Left renal cortex interstitium (tissue), 4 donors: Measurements from ENCODE around the gene LRRFIP1. TPM values are rescaled to one million over a fixed set of nuclear protein-coding genes. Genes with fewer than 3 reads are reported as not detected.
"Not testable (repeated sequence)": the region's sequence is repeated elsewhere in the genome, so short reads cannot be mapped to it uniquely, and the experiment has no call there.

Source experiments
- DNase-seq, 4 donors: peaks; one replicate each; pipeline ENCODE4 v3.0.0-alpha.2; 2013; ENCODE audit warnings: low read depth in 4 of 4, low spot score in 2 of 4, missing footprints in 1 of 4
- polyA plus RNA-seq, 4 donors: library from polyadenylated mRNA; unstranded; fragments of 120-200 nt; gene quantifications; one replicate each; pipeline ENCODE4 v1.2.1, GENCODE V29; 2013; ENCODE audit not compliant: insufficient read length in 4 of 4

The LRRFIP1 gene
- polyA plus RNA-seq, 4 donors: 65.9 to 101 (median 88.4) TPM

DNA sequence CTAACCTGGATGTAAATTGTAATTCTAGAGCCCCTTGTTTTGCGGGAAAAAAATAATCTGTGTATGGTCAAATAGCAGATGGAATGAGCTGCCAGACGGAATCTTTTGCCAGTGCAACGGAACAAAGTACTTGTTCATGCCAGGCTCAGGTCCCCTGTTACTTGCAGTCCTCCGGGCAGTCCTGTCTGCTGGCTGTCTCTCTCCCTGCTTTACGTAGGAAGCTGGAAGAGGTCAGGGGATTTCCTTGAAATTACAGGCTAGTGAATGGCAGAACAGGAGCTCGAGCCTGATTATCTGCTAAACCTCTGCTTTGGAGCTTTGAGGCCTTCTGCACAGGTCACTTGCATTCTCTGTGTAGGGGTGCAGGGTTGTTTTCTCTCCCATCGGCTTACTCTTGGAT lies 54.8 kb downstream of the LRRFIP1 start:
- no peak for DNase-seq

DNA sequence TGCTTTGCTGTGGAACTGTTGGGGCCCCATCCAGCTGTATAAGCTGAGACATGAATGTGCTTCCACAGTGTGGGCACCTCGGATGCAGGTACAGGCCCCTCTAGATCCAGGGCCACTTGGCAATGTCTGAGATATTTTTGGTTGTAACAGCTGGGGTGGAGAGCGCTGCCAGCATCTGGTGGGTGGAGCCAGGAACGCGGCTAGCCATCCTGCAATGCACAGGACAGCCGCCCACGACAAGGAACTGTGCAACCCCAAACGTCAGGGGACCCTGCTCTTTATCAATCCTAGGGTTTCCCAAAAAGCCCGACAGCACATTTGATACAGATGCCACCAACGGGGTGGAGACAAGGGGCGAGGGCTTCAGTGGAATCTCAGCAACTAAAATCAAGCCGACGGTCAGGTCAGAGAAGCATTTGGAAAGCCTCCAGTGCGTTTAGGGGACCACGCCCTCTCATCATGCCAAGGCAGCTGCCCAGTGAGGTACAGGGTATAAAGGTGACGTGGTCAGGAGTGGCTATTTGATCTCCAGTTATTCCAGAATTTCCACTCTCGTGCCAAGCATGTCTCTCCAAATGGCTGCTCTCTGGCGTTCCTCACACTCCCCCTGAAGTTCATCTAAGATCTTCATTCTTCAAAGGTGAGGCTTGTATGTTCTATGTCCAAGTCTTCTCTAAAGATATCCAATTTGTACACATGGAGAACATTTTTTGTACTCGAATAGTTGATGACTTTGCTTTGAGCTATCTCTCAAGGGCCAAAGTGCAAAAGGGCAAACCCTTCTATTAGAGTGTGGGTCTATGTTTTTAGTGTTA lies 55.7 kb downstream of the LRRFIP1 start:
- no peak for DNase-seq

- no peak for DNase-seq
These were observed 58.0 kb downstream of the LRRFIP1 start for GRCh38 chr2:237685408-237685807.

GRCh38 chr2:237686659-237687136 lies 59.3 kb downstream of the LRRFIP1 start:
- DNase-seq: no peak

- no peak for DNase-seq
These were observed 60.7 kb downstream of the LRRFIP1 start for GRCh38 chr2:237688081-237688480.

DNA sequence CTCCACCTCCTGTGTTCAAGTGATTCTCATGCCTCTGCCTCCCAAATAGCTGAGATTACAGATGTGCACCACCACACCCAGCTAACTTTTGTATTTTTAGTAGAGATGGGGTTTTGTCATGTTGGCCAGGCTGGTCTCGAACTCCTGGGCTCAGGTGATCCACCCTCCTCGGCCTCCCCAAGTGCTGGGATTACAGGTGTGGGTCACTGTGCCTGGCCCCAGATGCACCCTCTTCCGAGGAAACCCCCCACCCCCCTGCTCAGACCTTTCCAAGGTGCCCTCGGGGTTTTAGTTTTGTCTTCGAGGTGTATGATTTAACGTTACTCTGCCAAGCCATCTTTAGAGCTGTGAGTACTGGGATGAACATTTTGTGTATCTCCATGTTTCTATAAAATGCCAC lies 61.2 kb downstream of the LRRFIP1 start:
- DNase-seq: not testable (repeated sequence)

GRCh38 chr2:237689336-237690131 lies 62.1 kb downstream of the LRRFIP1 start:
- DNase-seq: no peak

DNA sequence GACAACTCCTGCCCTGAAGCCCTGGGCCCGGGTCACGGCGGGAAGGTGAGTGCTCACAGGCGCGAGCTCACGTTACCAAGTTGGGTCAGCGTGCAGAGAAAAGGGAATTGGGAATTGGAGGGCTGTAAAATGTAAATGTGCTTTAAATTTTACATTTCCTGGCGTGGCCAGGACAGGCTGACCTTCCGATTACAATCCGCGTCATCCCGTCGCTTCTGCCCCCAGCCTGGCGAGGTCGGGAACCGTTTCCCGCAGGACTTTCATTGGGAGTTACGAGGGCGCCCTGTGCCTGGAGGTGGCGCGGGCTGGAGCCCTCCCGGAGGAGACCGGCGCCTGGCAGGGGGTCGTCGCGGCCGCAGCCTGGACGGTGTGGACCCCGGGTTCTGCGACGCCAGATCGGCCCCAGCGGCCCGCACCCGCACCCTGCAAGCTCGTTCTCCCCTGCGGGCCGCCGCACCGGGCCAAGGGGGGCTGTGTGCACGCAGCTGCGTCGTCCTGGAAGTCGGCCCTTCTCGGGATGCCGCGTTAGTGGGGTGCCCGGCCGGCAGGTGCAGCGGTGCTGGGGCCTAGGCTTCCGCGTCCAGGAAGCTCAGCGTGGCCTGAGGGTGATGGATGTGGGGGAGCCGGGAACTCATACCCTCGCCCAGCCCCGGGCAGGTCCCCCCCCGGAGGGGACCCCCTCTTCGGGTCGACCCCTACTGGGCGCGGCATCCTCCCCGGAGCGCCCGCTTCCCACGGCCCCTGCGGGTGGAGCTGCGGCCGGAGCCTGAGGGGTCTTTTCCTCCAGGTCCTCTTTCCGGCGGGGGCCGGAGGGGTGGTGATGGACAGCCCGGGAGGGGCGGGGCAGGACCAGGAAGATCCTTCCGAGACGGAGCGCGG lies 63.9 kb downstream of the LRRFIP1 start:
- DNase-seq: no peak

- DNase-seq: no peak
These were observed 64.7 kb downstream of the LRRFIP1 start for GRCh38 chr2:237691908-237692600.

DNA sequence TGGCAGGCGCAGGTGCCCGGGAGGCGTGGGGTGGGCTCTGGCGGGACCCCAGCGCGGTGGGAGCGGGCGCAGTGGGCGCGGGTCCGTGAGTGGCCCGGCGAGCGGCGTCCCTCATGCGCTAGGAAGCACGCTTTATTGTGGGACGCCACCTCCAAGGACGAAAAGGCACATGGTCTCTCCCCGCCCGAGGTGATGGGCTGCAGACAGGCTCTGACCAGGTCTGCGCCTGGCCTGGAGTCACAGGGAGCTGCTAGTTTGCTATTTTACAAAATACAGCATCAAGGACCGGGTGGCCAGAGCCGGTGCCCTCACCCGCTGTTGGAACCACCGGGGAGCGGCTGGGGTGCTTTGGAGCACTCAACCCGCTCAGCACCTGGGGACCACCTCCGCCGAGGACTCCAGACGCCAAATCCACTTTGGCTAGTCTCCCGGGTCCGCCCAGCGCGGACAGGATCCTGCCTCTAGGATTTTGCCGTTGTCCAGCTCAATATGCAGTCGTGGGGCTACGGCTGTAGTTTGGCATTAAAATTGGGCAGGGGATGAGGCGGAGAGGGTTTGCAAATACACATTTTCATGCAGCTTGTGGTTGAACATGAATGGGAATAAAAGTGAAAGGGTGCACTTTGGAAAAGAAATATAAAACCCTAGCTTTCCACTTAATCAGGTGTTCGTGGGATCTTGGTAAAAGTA lies 65.4 kb downstream of the LRRFIP1 start:
- DNase-seq: no peak

DNA sequence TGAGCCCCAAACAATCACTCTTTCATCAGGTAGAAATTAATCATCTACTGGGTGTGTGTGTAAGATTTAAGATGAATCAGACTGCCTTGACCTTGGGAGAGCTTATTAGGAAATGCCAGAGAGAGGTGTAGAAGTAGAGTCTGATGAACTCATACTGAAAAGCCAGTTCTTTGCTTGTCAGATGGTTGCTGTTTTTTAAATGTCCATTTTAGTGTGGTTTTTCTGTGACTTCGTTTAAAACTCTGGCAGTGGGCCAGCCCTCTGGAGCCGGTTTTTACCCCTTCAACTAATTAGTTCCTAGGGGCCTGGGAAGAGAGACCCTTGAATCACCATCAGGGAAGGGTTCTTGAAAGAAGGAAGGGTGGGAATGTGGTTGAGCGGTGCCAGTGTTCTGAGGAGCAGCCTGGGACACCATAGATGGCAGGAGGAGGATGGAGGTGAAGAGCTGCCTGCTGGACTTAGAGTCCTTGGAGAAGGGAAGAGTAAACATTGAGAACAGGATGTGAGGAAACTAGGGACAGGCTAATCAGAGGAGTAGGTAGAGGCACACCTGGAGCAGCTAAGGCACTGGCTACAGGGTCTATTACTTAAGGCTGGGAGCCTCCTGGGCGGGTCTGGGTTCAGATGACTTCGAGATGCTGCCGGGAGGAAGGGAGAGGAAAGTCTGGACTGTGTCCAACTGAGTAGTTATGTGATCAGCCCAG lies 66.1 kb downstream of the LRRFIP1 start:
- no peak for DNase-seq

DNA sequence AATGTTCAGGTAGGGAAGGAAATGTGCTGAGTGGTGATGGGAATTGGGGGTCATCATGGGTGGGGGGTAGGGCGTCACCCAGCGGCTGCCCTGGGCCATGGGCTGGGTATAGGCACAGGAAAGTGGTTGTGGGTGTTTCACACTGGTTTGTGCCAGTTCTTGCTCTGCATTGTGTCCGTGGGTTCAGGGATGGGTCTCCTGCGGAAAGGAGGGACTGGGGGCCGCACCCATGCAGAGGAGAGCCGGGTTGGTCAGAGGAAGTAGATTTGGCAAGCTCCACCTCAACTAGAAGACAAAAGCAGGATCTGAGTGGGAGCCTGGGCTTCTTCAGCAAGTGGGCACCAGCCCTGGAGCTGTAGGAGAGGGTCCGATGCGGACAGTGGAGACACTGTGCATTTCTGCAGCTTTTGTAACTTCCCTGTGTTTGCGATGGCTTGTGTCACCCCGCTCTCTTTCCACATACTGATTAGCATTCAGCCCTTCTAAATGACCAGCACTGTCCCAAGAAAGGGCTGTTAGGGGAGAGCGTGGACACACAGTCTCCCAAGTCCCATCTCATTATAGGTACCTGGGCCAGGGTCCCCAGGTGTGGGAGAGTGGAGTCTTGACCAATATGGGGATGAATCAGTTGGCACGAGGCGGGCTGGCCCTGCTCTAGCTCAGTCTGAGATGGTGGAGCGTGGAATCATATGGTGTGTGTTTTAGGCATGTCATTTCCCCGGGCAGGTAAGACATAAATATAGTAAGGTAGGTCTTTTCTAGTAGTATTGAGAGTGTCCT lies 67.2 kb downstream of the LRRFIP1 start:
- DNase-seq: no peak

DNA sequence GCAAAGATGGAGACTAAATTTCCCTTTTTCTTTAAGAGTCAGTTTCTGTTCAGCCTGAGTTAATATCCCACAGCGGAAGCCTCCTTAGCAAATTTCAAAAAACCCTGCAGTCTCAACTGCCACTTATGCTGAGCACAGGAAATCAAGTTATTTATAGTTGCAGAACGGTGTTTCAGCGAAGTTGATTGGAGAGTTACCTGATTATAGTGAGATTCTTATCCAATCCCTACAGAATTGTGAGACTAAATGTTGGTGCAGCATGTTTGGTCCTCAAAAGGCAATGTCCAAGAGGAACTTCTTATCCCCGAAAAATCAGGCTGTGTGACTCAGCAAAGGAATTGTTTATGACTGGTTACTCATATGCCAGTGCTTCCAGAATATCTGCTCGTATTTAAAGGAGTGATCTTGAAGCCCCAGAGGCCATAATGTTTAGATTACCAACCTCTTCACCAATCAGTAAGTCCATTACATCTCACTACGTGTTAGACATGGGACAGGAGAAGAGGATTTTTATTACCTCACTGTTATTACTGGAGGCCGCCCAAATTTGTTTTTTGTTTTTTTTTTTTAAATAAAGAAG lies 67.9 kb downstream of the LRRFIP1 start:
- no peak for DNase-seq

- DNase-seq: no peak
These were observed 69.1 kb downstream of the LRRFIP1 start for GRCh38 chr2:237696461-237696860.

GRCh38 chr2:237697586-237698357 lies 70.4 kb downstream of the LRRFIP1 start:
- DNase-seq: no peak

DNA sequence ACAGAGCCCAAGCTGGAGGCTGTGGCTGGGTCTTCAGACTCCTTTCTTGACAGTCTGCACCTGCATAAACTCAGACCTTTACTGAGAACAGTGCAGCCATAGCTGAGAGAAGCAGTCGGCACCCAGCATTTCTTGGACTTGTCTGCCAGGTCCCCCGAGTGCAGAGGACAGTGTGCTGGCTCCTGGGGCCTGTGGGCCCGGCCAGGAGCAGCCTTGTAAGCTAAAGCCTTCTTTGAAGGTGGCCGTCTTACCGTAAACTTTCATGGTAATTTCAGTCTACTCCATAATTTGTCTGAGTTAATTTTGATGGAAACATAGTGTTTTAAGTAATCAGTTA lies 70.9 kb downstream of the LRRFIP1 start:
- DNase-seq: no peak

DNA sequence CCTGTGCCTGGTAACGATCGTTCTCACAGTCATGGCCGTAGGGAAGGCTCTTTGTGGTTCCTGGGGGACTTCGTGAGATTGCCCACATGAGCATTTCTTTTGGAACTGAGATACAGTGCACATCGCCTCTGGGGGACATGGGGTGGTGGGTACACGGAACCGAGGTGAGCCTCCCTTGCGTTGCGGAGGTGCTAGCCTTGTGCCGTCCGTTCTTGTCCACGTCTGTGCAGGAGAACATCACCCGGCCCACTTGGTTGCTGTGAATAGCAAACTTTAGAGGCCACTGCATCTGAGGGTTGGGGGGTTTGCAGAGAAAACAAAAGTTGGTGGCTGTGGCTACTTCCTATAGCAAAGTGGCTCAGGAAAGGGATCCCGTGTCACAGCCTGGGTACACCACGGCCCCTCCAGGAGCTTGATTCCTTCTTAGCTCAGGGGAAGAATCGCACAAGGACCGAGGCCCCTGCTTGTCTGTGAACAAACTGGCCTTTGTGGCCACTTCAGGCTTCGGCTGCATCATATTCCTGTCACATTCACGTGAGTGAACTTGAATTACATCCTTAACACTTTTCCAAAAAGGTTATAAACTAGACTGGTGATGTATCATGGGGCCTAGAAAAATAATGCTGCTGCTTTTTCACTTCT lies 72.6 kb downstream of the LRRFIP1 start:
- DNase-seq: no peak
